Neural cell (in vitro differentiated cells): ENCODE data around the gene SPATA13. TPM values are rescaled to one million over a fixed set of nuclear protein-coding genes. Genes with fewer than 3 reads are reported as not detected.

Source experiments
- H2AFZ ChIP-seq: fragments of 200-600, 300-800 bp; sonication (generic), shearing (Covaris generic); 2 replicates; pipeline ENCODE4 v1.6.0; 2014; ENCODE audit warnings: low read depth, mild to moderate bottlenecking, antibody characterized with exemption, low read length, moderate library complexity
- H3F3A ChIP-seq: fragments of 200-600 bp; shearing (Covaris generic); 2 replicates; pipeline ENCODE4 v1.6.1; 2016; ENCODE audit warnings: mild to moderate bottlenecking, moderate library complexity, mixed read lengths, antibody characterized with exemption, low read length; ENCODE audit not compliant: insufficient read depth, poor library complexity, severe bottlenecking
- H3K27ac ChIP-seq: fragments of 200-600, 300-800 bp; sonication (generic), shearing (Covaris generic); 2 replicates; pipeline ENCODE4 v1.5.1; 2014; ENCODE audit warnings: mild to moderate bottlenecking, low read length, moderate library complexity
- H3K27me3 ChIP-seq: fragments of 300-800, 200-600 bp; sonication (generic), shearing (Covaris generic); 2 replicates; pipeline ENCODE4 v1.6.0; 2014; ENCODE audit warnings: mild to moderate bottlenecking, low read depth, low read length, moderate library complexity; ENCODE audit not compliant: insufficient read depth
- H3K36me3 ChIP-seq: fragments of 300-800, 200-600 bp; sonication (generic), shearing (Covaris generic); 2 replicates; pipeline ENCODE4 v1.5.1; 2014; ENCODE audit warnings: mild to moderate bottlenecking, antibody characterized with exemption, low read length, moderate library complexity; ENCODE audit not compliant: insufficient read depth
- H3K4me2 ChIP-seq: fragments of 300-800, 200-600 bp; sonication (generic), shearing (Covaris generic); 2 replicates; pipeline ENCODE4 v1.6.0; 2014; ENCODE audit warnings: mild to moderate bottlenecking, low read length
- H3K4me3 ChIP-seq: fragments of 300-800, 200-600 bp; sonication (generic), shearing (Covaris generic); 2 replicates; pipeline ENCODE4 v1.5.1; 2014; ENCODE audit warnings: mild to moderate bottlenecking, low read length, moderate library complexity
- H3K79me2 ChIP-seq: fragments of 200-600 bp; shearing (Covaris generic); replicated peaks from 2 replicates; pipeline ENCODE4 v1.6.0; 2014; ENCODE audit warnings: mild to moderate bottlenecking, low read length, moderate library complexity; ENCODE audit not compliant: insufficient read depth
- H3K9ac ChIP-seq: fragments of 300-800, 200-600 bp; sonication (generic), shearing (Covaris generic); 2 replicates; pipeline ENCODE4 v1.6.1; 2016; ENCODE audit warnings: mild to moderate bottlenecking, low read length, mixed read lengths
- H3K9me2 ChIP-seq: fragments of 200-600 bp; shearing (Covaris generic); 2 replicates; pipeline ENCODE4 v1.6.1; 2016; ENCODE audit warnings: mild to moderate bottlenecking, low read length, mixed read lengths; ENCODE audit not compliant: insufficient read depth
- H3K9me3 ChIP-seq: fragments of 200-600, 300-800 bp; sonication (generic), shearing (Covaris generic); 2 replicates; pipeline ENCODE4 v1.6.1; 2016; ENCODE audit warnings: mild to moderate bottlenecking, mixed run types, low read length, moderate library complexity, mixed read lengths
- H4K20me1 ChIP-seq: fragments of 200-600 bp; shearing (Covaris generic); 2 replicates; pipeline ENCODE4 v1.6.1; 2016; ENCODE audit warnings: mild to moderate bottlenecking, mixed run types; ENCODE audit not compliant: insufficient read depth
- EP300 ChIP-seq: fragments of 450-650 bp; conservative IDR thresholded peaks from 2 replicates; pipeline ENCODE4 v1.6.1; 2014; ENCODE audit warnings: antibody characterized with exemption, mild to moderate bottlenecking, moderate library complexity; ENCODE audit not compliant: poor library complexity, severe bottlenecking
- EZH2 ChIP-seq: fragments of 200-600, 300-800 bp; shearing (Covaris generic), sonication (generic); IDR thresholded peaks from 2 replicates; pipeline ENCODE4 v1.6.1; 2014; ENCODE audit warnings: antibody characterized with exemption, low read length, borderline replicate concordance, mild to moderate bottlenecking; ENCODE audit not compliant: insufficient read depth, poor library complexity, severe bottlenecking
- MXI1 ChIP-seq: fragments of 450-650 bp; conservative IDR thresholded peaks from 2 replicates; pipeline ENCODE4 v1.6.1; 2014; ENCODE audit warnings: antibody characterized with exemption, mild to moderate bottlenecking; ENCODE audit not compliant: poor library complexity, severe bottlenecking
- POLR2AphosphoS5 ChIP-seq: IDR thresholded peaks from 2 replicates; pipeline ENCODE4 v1.6.1; 2012
- RAD21 ChIP-seq: fragments of 450-650 bp; conservative IDR thresholded peaks from 2 replicates; pipeline ENCODE4 v1.6.1; 2014; ENCODE audit warnings: antibody characterized with exemption, mild to moderate bottlenecking, moderate library complexity
- SMC3 ChIP-seq: fragments of 450-650 bp; conservative IDR thresholded peaks from 2 replicates; pipeline ENCODE4 v1.6.1; 2014; ENCODE audit warnings: antibody characterized with exemption, mild to moderate bottlenecking, moderate library complexity; ENCODE audit not compliant: poor library complexity
- TAF1 ChIP-seq: IDR thresholded peaks from 2 replicates; pipeline ENCODE4 v1.6.1; 2012; ENCODE audit warnings: low read depth
- polyA plus RNA-seq: library from polyadenylated mRNA; depleted of rRNA; stranded (reverse); fragments of >200 nt; gene quantifications from 2 replicates; pipeline ENCODE4 v1.2.3, GENCODE V29; 2014
- TF ChIP-seq, protein P1 (sequence below): fragments of 450-650 bp; IDR thresholded peaks from 2 replicates; pipeline ENCODE4 v1.5.1; 2014; ENCODE audit warnings: antibody characterized with exemption, mild to moderate bottlenecking, moderate library complexity; ENCODE audit not compliant: poor library complexity, severe bottlenecking
- TF ChIP-seq, protein P2 (sequence below): IDR thresholded peaks from 2 replicates; pipeline ENCODE4 v1.6.1; 2012; ENCODE audit warnings: borderline replicate concordance

SPATA13 gene
- polyA plus RNA-seq, 1 donor from 2014 or later, result 15.5 TPM

DNA sequence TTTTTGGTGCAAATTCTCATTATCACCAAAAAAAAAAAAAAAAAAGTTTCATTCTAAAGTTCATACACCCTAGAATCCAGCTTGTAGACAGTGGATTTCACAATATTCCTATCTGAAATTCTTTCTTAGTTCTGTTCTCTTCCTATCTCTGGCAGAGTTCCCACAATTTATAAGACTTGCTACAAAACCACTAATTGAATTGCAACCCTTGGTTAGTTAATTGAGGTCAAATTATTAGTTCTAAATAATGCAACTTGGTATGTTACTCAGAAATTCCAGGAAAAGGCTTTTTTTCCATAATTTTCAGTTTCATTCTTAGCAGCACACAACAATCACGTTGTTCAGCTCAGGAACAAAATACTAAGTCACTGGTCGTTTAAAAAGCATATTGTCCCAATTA lies 58.5 kb downstream of the SPATA13 start:
- H3F3A ChIP-seq, result no peaks in the 10 kb centered on the region
- H3K9me3 ChIP-seq, result no peaks in the 10 kb centered on the region
- H3K27me3 ChIP-seq, result no peaks in the 10 kb centered on the region
- H3K36me3 ChIP-seq, result no peaks in the 10 kb centered on the region
- no peaks in the 10 kb centered on the region for H4K20me1 ChIP-seq
- TF ChIP-seq SMC3 (no peak), EZH2 (no peak)
- TF ChIP-seq, protein P1, sequence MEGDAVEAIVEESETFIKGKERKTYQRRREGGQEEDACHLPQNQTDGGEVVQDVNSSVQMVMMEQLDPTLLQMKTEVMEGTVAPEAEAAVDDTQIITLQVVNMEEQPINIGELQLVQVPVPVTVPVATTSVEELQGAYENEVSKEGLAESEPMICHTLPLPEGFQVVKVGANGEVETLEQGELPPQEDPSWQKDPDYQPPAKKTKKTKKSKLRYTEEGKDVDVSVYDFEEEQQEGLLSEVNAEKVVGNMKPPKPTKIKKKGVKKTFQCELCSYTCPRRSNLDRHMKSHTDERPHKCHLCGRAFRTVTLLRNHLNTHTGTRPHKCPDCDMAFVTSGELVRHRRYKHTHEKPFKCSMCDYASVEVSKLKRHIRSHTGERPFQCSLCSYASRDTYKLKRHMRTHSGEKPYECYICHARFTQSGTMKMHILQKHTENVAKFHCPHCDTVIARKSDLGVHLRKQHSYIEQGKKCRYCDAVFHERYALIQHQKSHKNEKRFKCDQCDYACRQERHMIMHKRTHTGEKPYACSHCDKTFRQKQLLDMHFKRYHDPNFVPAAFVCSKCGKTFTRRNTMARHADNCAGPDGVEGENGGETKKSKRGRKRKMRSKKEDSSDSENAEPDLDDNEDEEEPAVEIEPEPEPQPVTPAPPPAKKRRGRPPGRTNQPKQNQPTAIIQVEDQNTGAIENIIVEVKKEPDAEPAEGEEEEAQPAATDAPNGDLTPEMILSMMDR, result no peak
- no peaks in the 10 kb centered on the region for H3K79me2 ChIP-seq
- H3K27ac ChIP-seq, result no peak overlapping the region
- H2AFZ ChIP-seq, result no peak overlapping the region
- H3K4me3 ChIP-seq, result no peak overlapping the region
- no peak overlapping the region for H3K9ac ChIP-seq
- H3K9me2 ChIP-seq, result no peaks in the 10 kb centered on the region
- no peak overlapping the region for H3K4me2 ChIP-seq

DNA sequence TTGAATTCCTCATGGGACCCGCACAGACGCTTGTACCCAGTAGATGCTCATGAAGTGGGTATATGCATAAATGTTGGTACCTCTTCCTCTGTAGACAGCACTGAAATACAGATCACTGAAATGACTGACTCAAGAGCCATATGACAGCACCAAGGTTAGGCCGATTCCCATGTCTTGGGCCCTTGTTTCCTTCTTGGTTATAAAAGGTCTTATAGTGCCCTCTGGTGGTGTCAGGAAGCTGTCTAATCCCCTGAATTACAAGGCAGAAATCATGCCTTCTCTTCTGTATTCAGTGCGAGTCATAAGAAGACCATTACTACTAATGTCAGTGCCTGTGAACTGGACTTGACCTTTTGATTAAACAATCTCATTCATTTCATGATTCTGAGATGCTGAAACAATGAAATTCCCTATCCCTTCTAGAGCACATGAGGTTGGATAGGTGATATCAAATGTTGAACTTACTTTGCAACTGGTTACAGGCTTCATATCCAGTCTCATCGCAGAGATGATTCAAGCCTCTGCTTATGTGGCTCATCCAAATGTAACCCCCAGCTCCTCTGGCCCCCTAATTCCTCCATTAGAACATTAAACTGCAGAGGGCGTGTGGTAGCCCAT lies 59.7 kb downstream of the SPATA13 start:
- Histone ChIP-seq H3K9ac (no peak overlapping the region), H3K4me3 (no peak overlapping the region), H3K27me3 (no peaks in the 10 kb centered on the region), H3F3A (no peaks in the 10 kb centered on the region), H3K36me3 (no peaks in the 10 kb centered on the region), H3K79me2 (no peaks in the 10 kb centered on the region), H4K20me1 (no peaks in the 10 kb centered on the region), H3K4me2 (no peak overlapping the region), H2AFZ (no peak overlapping the region), H3K9me3 (no peaks in the 10 kb centered on the region), H3K9me2 (no peaks in the 10 kb centered on the region), H3K27ac (no peak overlapping the region)
- TF ChIP-seq SMC3 (peak; percentile 100), RAD21 (peak; percentile 98), EP300 (no peak), TAF1 (no peak), MXI1 (no peak), EZH2 (no peak), POLR2AphosphoS5 (no peak)
- TF ChIP-seq, protein P1, result peak; percentile 96
- TF ChIP-seq, protein P2, sequence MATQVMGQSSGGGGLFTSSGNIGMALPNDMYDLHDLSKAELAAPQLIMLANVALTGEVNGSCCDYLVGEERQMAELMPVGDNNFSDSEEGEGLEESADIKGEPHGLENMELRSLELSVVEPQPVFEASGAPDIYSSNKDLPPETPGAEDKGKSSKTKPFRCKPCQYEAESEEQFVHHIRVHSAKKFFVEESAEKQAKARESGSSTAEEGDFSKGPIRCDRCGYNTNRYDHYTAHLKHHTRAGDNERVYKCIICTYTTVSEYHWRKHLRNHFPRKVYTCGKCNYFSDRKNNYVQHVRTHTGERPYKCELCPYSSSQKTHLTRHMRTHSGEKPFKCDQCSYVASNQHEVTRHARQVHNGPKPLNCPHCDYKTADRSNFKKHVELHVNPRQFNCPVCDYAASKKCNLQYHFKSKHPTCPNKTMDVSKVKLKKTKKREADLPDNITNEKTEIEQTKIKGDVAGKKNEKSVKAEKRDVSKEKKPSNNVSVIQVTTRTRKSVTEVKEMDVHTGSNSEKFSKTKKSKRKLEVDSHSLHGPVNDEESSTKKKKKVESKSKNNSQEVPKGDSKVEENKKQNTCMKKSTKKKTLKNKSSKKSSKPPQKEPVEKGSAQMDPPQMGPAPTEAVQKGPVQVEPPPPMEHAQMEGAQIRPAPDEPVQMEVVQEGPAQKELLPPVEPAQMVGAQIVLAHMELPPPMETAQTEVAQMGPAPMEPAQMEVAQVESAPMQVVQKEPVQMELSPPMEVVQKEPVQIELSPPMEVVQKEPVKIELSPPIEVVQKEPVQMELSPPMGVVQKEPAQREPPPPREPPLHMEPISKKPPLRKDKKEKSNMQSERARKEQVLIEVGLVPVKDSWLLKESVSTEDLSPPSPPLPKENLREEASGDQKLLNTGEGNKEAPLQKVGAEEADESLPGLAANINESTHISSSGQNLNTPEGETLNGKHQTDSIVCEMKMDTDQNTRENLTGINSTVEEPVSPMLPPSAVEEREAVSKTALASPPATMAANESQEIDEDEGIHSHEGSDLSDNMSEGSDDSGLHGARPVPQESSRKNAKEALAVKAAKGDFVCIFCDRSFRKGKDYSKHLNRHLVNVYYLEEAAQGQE, result no peak
